ENCODE results near the gene UBA1.

DNA sequence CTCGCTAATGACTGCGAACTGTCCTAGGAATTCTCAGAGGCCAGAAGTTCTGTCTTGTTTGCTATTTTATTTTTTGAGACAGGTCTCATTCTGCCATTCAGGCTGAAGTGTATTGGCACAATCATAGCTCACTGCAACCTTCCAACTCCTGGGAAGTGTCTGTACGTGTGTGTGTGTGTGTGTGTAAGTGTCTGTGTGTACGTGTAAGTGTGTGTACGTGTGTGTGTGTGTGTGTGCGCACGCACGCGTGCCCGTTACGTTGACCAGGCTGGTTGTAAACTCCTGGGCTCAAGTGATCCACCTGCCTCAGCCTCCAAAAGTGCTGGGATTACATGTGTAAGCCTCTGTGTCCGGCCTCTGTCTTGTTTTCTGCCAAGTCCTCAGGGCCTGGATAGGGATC lies 14.5 kb downstream of the UBA1 start:
- TF ChIP-seq, protein P1, sequence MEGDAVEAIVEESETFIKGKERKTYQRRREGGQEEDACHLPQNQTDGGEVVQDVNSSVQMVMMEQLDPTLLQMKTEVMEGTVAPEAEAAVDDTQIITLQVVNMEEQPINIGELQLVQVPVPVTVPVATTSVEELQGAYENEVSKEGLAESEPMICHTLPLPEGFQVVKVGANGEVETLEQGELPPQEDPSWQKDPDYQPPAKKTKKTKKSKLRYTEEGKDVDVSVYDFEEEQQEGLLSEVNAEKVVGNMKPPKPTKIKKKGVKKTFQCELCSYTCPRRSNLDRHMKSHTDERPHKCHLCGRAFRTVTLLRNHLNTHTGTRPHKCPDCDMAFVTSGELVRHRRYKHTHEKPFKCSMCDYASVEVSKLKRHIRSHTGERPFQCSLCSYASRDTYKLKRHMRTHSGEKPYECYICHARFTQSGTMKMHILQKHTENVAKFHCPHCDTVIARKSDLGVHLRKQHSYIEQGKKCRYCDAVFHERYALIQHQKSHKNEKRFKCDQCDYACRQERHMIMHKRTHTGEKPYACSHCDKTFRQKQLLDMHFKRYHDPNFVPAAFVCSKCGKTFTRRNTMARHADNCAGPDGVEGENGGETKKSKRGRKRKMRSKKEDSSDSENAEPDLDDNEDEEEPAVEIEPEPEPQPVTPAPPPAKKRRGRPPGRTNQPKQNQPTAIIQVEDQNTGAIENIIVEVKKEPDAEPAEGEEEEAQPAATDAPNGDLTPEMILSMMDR (IDR thresholded peaks at IDR 0.05; ENCODE audit: insufficient read depth, low read length) = no peak
- TF ChIP-seq GABPA (IDR thresholded peaks at IDR 0.05; ENCODE audit: low read depth) = no peak
- TF ChIP-seq POLR2AphosphoS5 (IDR thresholded peaks at IDR 0.05; ENCODE audit: low read depth) = no peak
- TF ChIP-seq, protein P2, sequence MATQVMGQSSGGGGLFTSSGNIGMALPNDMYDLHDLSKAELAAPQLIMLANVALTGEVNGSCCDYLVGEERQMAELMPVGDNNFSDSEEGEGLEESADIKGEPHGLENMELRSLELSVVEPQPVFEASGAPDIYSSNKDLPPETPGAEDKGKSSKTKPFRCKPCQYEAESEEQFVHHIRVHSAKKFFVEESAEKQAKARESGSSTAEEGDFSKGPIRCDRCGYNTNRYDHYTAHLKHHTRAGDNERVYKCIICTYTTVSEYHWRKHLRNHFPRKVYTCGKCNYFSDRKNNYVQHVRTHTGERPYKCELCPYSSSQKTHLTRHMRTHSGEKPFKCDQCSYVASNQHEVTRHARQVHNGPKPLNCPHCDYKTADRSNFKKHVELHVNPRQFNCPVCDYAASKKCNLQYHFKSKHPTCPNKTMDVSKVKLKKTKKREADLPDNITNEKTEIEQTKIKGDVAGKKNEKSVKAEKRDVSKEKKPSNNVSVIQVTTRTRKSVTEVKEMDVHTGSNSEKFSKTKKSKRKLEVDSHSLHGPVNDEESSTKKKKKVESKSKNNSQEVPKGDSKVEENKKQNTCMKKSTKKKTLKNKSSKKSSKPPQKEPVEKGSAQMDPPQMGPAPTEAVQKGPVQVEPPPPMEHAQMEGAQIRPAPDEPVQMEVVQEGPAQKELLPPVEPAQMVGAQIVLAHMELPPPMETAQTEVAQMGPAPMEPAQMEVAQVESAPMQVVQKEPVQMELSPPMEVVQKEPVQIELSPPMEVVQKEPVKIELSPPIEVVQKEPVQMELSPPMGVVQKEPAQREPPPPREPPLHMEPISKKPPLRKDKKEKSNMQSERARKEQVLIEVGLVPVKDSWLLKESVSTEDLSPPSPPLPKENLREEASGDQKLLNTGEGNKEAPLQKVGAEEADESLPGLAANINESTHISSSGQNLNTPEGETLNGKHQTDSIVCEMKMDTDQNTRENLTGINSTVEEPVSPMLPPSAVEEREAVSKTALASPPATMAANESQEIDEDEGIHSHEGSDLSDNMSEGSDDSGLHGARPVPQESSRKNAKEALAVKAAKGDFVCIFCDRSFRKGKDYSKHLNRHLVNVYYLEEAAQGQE (IDR thresholded peaks at IDR 0.05; ENCODE audit: insufficient replicate concordance, low read depth) = no peak
- TF ChIP-seq SPI1 (IDR thresholded peaks at IDR 0.05; ENCODE audit: borderline replicate concordance, low read depth) = no peak

Measured in HL-60 (cell line).